GM19324 (cell line): Measurements from ENCODE around the gene PHLDA1.

Experiments
- ATAC-seq: cut with Tn5 transposase; IDR thresholded peaks from one replicate; pipeline ENCODE4 v1.9.1; 2021; ENCODE audit warnings: mild to moderate bottlenecking, moderate library complexity; ENCODE audit not compliant: unreplicated experiment, low FRiP score

PHLDA1 gene

DNA sequence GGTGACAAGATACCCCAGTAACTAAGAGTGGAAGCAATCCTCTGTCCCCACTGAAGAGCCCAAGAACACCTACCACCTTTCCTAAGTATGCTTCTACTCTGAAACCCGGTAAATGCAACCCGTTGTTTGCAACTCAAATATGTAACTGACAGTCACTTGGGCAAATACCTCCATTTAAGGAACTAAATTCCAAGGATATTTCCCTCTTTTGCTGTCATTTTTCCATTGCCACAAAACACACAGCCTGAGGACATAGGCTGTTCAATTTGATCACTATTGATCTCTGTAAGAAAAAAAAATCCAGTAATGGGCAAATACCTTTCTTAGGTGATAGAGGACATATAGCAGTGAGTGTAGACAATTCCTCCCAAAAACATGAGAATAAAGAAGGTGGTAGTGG lies 6.6 kb upstream of the PHLDA1 start:
- no peak for ATAC-seq

DNA sequence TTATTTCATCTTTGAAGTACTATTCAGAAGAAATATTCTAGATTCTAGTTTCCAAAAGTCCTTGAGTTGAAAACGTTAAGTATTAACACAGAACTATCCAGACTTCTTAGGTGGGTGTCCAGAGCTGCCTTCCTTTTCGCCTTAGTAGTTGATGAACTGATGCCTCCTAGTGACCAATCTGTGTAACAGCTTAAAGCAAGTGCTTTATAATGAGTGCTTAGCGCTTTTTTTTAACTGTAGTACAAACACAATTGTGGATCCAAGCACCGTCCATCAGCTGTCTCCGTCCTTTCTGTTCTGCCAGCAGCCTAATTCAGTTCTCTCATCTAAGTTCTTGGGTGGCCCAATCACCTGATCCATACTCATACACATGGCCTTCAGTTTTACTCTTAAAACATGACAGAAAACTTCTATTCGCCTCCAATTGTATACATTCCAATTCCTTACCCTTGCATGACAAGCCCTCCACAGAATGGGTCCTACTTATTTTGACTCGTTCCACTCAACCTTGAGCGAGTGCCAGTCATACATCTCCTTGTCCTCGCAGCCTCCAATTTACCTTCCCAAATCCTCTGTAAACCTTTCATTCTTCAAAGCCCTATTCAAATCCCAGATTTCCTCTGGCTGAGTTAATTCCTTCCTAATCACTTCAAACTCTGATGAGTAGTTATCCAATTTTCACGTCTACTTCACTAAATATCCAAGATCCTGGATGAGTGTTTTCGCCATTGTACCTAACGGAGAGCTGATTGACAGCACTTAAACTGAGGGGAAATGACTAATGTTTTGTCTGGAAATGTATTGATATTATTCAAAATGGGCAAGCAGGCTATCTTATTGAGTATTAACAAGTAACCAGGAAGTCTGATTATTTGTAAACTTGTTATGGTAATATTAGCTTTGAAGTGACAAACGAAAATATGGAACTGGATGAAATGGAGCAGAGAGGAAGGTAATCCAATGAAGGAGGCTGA lies 5.8 kb upstream of the PHLDA1 start:
- peak; percentile 50 for ATAC-seq

DNA sequence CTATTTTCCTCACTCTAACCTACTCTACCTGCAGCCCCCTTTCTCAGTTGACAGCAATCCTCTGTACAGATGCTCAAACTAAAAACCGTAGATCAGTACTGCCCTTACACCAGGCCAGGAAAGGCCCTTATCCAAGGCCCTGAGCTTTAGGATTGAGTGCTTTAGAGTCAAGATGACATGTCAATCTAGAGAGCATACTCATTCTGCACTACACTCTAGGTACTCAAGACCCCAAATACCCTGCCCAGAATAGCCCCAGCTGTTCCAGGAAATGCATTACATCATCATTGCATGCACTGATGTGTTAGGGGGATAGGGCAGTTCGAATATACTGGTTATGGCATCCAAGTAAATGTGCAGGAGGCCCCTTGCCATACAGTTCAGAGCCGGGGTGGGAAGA lies 3.5 kb upstream of the PHLDA1 start:
- ATAC-seq, result no peak

DNA sequence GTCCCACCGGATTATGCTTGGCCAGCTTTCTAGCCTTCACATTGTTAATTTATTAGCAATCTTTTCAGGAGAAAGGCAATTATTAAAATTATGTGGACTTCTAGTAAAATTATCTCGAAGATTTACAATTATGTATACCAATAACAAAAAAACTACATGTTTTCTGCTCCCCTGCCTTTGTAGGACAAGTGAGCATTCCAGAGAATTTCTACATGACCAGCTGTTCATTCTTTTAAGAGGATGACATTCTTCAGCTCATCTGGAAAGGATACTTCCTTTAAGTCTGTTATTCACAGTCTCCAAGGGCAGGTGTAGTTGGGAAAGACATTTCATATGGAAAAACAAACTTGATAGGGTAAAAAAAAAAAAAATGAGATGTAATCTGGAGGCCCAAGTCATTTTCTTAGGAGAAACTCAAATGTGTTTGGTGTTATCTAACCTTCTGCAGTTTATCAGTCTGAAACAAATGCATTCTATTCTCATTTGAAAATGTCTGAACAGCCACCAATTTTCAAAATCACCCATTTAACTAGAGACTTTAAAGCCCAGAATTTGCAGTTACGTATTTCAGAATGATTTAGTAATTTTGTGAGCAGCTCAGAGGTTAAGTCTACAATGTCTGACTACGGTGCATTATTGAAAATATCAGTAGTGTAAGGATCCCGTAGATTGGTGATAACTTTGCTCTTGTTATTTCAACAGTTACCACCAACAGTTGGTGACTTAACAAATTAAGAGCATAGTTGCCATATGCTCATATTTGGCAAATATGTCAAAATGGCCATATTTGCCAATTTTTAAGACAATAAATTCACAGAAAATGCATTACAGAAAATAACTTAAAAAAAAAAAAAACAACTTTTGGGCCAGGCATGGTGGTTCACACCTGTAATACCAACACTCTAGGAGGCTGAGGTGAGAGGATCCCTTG lies 1.8 kb upstream of the PHLDA1 start:
- no peak for ATAC-seq

DNA sequence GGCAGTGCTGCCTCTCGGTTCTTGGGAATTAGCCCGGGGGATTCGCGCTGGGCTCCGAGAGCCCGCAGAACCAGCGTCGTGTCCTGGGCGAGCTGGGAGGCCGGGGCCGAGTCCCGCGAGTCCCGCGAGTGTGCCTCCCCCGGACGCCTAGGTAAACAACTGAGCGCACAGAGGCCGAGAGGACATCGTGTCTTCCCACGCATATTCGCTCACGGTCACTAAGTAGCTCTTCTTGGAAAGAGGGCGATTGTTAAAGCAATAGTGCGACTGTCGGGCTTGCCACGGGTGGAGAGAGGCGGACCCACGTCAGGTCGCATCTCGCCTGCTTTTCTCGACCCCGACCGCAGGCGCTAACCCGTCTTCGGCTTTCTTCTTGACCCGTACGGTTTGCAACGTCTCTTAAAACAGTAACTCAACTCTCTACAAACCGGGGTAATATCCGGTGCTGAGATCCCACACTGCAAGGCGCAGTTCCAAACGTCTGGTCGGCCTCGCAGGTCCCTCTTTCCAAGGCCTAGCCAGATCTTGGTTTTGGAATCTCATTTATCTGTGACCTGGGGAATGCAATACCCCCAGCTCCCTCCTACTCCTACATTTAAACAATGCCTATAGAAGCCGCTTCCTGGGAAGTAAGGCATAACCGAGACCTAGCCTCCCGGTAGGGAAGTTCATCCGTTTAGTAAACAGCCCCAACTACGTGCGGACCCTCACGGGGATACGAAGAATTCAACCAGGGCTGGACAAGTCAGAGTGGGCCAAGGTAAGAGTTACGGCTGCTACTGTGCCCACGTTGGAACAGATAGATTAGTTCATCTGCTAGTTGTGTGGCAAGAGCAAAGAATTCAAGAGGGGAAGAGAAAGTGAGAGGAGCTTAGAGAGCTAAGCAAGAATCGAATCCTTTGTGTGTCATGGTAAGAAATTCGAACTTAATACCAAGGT lies 736 bp upstream of the PHLDA1 start:
- ATAC-seq, result peak; percentile 38

DNA sequence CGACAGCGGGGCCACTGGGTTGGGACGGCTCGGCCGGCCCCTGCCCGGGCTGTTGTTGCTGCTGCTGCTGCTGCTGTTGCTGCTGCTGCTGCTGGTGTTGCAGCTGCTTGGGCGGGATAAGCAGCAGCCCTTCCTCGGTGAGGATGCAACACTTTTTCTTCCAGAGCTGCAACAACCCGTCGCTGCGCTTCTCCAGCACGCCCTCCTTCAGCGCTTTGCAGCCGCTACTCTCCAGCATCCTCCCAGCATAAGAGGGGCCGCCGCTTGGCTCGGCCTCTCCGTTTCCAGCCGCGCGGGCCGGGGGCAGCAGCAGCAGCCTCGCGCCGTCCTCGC lies 529 bp downstream of the PHLDA1 start:
- ATAC-seq, result peak; percentile 10

DNA sequence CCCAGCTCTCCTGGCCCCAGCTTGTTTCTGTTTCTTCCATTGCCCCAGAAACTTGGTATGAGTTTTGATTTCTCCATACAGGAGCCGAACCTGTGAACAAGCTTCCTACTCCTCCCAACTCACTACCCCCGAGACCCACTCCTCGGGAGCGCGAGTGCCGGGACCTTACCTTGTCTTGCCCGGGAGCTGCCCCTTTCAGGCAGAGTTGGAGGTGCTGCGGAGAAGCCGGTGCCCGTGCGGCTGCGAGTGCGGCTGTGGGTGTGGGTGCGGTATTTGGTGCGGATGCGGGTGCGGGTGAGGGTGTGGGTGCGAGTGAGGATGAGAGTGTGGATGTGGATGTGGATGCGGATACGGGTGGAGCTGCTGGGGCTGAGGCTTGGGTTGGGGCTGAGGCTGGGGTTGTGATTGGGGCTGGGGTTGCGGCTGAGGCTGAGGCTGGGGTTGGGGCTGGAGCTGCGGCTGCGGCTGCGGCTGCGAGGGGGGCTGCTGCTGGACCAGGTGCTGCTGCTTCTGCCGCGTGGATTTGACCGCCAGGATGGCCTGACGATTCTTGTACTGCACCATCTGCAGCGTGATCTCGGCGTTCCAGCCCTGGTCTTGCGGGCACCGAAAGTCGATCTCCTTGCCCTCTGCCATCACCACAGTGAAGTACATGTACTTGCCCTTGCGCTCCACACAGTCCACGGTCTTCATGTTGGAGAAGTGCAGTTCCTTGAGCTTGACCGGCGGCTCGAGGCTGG lies 1.1 kb downstream of the PHLDA1 start:
- no peak for ATAC-seq

DNA sequence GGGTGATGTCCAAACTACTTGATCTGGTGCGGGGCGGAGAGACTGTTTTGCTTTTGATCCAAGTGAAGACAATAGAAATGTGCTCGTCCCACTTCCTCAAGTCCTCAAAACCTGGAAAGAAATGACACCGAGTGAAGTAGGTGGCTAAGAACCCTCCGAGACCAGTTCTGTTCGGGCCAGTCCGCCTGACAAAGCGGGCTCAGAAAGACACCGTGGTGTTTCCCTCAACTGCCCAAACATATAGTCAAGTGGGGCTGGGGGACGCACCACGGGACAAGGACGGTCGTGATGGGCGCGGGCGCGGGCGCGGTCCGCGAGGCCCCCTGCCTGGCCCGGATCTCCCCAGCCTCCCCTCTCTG lies 1.6 kb downstream of the PHLDA1 start:
- no peak for ATAC-seq

DNA sequence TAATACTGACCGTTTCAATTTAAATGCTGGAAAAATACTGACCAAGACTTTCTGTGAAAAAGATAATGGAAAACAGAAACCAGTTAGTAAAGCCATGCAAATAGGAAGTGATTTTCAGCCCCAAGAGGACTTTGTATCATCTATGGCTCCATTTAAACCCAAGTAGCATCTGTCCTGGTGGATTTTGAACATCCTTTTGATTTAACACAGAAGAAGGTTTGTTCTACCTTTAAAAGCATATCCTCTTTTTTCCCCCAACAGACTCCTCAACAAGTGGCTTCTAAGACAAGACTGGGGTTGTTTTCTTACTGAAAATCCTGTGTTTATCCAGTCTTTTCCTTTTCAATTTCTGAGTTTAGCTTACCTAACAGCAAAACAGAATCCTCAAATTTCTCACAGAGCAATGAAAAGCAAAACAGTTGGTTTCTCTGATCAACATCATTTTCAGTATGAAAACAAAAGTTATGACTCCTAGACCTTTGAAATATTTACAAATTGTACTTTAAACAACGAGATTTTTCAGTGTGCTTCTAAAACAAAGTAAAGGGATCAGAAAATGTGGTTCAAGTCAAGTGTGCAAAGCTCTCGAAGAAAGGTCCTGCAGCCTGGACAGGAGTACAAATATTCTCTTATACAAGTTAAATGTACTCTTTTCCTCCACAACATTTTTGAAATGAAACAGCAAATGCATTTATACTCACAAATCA lies 2.9 kb downstream of the PHLDA1 start:
- no peak for ATAC-seq

DNA sequence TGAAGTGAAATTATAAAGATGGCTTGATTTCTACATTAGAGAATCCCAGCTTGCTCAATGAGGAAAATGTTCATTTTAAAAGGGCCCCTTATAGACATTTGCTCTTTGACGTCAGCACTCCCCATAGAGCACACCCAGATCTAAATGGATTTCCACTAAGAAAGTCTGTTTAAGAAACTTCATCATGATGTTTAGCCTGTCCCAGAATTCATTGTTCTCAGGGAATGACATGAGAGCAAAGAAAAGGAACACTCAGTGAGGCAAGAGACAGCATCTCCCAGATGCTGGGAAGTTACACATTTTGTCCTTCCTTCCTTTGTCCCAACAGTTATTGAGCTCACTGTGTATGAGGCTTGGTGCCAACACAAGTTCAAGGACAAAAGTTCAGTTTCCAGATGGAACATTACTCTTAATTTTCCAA lies 4.9 kb downstream of the PHLDA1 start:
- ATAC-seq, result no peak

DNA sequence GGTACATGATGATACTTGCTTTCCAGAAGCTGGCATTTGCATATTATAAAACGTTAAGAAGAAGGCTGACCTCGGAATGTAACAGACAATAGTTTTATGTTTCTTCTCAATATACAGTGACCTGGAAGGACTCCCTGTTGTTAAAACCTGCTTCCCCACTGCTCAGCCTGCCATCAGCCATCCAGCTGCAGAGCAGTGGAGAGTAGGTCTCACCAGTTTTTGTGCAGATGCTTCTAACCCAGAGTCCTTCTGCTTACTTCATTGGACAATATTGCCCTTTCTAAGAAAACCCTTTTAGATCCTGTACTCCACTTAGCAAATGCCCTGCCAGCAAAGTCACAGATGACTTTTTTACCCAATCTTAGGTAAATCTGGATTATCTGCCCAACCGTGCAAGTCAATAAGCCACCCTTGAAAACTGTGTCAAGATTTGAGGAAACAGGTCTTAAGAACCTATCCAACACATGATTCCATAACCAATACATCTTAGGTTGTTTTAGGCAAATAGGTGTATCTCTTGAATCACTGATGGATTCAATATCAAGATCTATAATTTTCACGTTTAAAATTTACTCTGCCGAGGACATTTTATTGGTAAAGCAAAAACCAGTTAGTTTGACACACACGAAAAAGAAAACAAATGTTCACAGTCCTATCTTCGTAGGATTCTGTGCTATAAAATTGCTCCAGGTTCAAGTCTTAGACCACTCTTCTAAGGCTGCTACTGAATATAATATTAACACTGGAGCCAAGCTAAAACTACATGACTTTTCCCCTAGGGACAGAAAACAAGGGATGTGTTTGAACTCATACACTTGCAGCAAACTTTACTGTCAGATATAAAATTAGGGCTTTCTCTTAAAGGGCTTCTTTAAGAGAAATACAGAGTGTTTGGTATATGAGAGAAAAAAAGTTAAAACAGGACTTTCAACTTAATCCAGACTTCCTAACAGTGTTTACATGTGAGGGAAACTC lies 5.7 kb downstream of the PHLDA1 start:
- ATAC-seq, result no peak

DNA sequence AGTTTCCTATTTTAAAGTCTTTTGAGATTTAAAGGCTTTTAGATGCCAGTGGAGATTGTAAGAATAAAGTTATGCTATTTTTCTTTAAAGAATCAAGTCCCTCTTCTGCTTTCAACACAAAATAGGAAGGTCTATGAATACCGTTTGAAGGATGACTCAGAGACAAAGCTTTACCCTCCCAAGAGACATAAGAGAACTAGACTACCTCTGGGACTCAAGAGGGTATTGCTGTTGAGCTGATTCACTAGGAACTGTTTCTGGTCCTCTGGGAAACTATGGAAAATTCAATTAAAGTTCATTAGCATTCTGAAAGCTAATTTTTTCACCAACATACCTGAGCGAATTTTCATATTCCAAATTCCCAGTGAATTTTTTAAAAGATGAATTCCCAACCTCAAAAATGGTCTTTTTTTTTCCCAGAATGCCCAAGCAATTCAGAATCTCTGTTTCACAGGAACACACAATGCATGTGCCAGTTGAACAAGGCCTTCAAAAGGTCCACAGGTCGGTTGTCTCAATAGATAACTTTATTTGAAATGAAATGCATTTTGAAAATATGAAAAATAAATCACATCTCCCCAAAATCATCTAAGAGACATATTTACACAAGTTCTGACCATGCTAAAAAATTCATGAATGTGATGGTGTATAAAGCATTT lies 6.5 kb downstream of the PHLDA1 start:
- ATAC-seq, result no peak

DNA sequence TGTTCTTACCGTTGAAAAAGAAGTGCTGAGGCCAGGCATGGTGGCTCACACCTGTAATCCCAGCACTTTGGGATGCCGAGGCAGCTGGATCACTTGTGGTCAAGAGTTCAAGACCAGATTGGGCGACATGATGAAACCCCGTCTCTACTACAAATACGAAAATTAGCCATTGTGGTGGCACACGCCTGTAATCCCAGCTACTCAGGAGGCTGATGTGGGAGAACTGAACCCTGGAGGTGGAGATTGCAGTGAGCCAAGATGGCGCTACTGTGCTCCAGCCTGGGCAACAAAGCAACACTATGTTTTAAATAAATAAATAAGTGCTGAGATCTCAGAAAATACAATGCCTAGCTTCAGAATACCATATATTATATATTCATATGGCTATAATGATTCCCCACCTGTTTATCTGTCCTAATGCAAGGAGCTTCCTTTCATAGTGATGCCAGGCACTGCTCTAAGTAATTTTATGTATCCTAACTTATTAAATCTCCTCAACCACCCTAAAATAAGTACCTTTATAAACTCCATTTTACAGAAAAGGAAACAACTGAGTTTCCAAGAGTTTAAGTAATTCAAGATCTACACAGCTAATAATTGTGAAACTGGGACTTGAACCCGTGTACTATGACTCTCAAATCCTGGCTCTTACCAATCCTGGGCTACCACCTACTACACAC lies 7.3 kb downstream of the PHLDA1 start:
- ATAC-seq, result no peak

DNA sequence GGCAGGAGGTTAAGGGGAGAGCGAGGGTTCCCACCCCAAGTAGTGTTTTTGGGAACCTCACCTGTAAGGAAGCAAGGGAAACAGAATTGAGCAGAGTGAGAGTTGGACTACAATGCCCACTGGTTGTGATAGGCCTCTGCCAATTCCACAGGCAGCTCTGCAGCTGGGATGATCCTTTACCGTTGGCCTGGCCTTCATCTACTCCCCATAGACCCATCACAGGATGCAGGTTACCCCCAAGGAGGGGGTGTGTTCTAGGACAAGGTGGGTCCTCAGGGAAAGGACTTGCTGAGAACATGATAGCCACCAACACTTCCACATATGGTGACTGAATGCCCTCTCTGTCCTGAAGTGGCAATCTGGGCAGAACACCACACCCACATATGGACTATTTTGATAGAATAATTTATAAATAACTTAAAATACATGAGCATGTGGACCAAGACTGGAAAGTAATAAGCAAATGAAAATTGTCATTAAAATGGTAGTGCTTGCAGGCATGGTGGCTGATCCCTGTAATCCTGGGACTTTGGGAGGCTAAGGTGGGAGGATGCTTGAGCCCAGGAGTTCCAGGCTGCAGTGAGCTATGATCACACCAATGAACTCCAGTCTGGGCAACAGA lies 8.4 kb downstream of the PHLDA1 start:
- ATAC-seq, result no peak

DNA sequence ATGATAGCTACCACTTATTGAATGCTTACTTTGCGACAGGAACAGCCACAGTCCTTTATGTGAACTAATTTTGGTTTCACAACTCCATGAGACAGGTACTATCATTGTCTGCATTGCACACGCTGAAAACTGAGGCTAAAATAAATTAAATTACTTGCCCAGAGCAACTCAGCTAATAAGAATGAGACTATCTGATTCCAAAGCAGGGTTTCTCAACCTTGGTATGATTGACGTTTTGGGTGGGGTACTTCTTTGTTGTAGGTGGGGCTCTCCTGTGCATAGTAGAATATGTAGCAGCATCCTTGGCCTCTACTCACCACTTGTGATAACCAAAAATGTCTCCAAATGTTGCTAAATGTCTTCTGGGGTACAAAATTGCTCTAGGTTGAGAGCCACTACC lies 9.1 kb downstream of the PHLDA1 start:
- no peak for ATAC-seq
